Activated T-helper 2 cell treated with anti-CD3 and anti-CD28 coated beads, Interferon-gamma antibody, Interleukin-2, Interleukin-4, amounts not matched to agents 10 μg/mL and 5 μg/mL and 100 μg/mL, durations not matched to agents 14 hours and 24 hours and 36 hours (primary cell): ENCODE results near the gene WDR46. TPM values are rescaled to one million over a fixed set of nuclear protein-coding genes. Genes with fewer than 3 reads are reported as not detected.
"Not testable (repeated sequence)": the region's sequence is repeated elsewhere in the genome, so short reads cannot be mapped to it uniquely, and the experiment has no call there.

Experiments used
- DNase-seq: peaks from one replicate; pipeline ENCODE4 v3.0.0; 2021; ENCODE audit warnings: low spot score
- H3K27ac Mint-ChIP-seq: one replicate; pipeline ENCODE4 v1.8.0; 2021; ENCODE audit warnings: mixed read lengths
- H3K27me3 Mint-ChIP-seq: one replicate; pipeline ENCODE4 v1.8.0; 2021; ENCODE audit warnings: low read depth, mixed read lengths
- H3K36me3 Mint-ChIP-seq: one replicate; pipeline ENCODE4 v1.8.0; 2021; ENCODE audit warnings: low read depth, mixed read lengths
- H3K4me1 Mint-ChIP-seq: one replicate; pipeline ENCODE4 v1.8.0; 2021; ENCODE audit warnings: low read depth, mixed read lengths
- H3K4me3 Mint-ChIP-seq: one replicate; pipeline ENCODE4 v1.8.0; 2021; ENCODE audit warnings: low read depth, mild to moderate bottlenecking, moderate library complexity, mixed read lengths
- H3K9me3 Mint-ChIP-seq: one replicate; pipeline ENCODE4 v1.8.0; 2021; ENCODE audit warnings: mixed read lengths
- intact Hi-C: fragments of 100-400 bp; cut with micrococcal nuclease; formaldehyde crosslinking; loops from one replicate; pipeline ENCODE4 v1.15.1; 2023
- total RNA-seq: library from RNA; stranded (reverse); gene quantifications from 2 replicates; pipeline ENCODE4 v1.2.3, GENCODE V29; 2022

WDR46 gene
- total RNA-seq, 1 donor from 2014 or later, result 87.3 TPM

DNA sequence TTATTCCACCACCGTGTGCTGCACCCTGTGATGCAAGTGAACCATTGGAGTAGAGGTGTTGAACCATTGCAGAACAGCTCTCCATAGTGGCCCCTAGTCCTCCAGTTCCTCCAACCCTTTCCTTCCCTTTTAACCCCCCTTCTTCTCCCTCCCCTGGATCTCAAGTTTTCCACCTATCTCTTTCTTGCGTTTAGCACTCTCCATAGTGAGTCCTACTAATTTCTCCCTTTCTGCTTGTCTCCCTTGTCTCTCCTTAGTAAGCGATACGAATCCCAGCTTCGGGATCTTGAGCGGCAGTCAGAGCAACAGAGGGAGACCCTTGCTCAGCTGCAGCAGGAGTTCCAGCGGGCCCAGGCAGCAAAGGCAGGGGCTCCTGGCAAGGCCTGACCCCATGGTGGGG is 1.4 kb upstream of the WDR46 start:
- Mint-ChIP-seq H3K27me3 (no peaks in the 10 kb centered on the region), H3K27ac (peak overlapping the region; percentile 2), H3K4me1 (peaks cover 25% of the 10 kb centered on the region), H3K9me3 (no peaks in the 10 kb centered on the region), H3K4me3 (peak overlapping the region; percentile 98), H3K36me3 (peaks cover 53% of the 10 kb centered on the region)
- intact Hi-C loops, result no loop called here
- DNase-seq, result no peak

DNA sequence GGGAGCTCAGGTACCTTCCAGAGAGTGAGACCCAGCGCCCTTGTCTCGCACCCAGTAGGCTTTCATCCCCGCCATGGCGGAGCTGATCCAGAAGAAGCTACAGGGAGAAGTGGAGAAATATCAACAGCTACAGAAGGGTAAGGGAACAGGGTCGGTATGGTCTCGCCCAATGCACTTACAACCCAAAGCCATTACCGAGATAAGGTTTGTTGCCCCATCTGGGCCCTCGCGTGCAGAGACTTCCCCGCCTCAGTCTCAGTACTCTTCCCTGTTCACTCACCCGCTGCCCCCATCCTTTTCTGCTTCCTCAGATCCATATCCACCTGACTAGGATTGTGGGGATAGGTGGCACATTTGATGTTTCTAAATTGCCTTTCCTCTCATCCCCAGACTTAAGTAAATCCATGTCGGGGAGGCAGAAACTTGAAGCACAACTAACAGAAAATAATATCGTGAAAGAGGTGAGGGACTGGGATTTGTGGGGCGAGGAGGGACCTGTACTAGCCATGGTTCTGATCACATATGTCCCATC is 811 bp upstream of the WDR46 start:
- intact Hi-C loops, result loop anchor here (1.0 kb wide), 3 partner anchors 9 to 19 kb away; partner anchors contain the start of genes B3GALT4 and VPS52

DNA sequence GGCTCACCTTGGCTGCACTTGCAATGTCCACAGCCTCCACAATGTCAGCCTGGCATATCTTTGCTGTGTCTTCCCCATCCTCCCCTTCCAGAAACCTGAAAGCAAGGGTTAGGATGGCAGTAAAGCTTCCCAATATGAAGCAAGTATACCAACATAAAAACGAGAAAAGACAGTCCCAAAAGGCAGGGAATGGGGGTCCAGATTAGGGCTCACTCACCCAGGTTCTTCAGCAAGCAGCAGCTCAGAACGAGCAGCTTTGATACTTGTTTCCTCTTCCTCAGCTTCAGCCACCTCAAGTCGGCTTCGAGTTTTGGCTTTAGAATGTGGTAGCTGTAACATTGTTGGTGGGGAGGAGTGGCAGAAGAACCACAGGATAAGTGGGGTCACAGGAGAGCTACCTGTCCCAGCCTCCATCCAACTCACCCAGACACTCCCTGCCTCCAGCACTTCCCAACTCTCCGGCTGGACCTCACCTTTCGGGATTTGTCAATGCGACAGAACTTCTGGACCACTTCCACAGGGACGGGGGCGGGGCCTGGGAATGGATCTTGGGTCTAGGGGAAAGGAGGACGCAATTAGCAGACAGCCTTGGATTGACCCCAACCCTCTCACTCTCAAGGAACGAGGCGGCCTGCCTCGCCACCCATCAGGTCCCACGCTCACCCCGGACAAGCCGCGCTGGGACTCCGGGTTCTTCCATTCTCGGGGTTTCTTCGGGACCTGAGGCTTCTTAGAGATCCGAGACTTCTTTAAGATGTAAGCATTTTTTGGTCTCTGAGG is 708 bp downstream of the WDR46 start:
- intact Hi-C loops, result no loop called here
- peak overlapping the region; percentile 20 for H3K27ac Mint-ChIP-seq
- DNase-seq, result no peak
- peak overlapping the region; percentile 98 for H3K4me3 Mint-ChIP-seq
- peaks cover 25% of the 10 kb centered on the region for H3K4me1 Mint-ChIP-seq
- no peaks in the 10 kb centered on the region for H3K27me3 Mint-ChIP-seq
- H3K9me3 Mint-ChIP-seq, result no peaks in the 10 kb centered on the region
- peaks cover 53% of the 10 kb centered on the region for H3K36me3 Mint-ChIP-seq

More for the DNA sequence above, 811 bp upstream of the WDR46 start:
- peak overlapping the region; percentile 88 for H3K27ac Mint-ChIP-seq
- no peaks in the 10 kb centered on the region for H3K9me3 Mint-ChIP-seq
- H3K4me1 Mint-ChIP-seq, result peaks cover 25% of the 10 kb centered on the region
- DNase-seq, result no peak
- H3K4me3 Mint-ChIP-seq, result peak overlapping the region; percentile 98
- no peaks in the 10 kb centered on the region for H3K27me3 Mint-ChIP-seq
- H3K36me3 Mint-ChIP-seq, result peaks cover 52% of the 10 kb centered on the region

DNA sequence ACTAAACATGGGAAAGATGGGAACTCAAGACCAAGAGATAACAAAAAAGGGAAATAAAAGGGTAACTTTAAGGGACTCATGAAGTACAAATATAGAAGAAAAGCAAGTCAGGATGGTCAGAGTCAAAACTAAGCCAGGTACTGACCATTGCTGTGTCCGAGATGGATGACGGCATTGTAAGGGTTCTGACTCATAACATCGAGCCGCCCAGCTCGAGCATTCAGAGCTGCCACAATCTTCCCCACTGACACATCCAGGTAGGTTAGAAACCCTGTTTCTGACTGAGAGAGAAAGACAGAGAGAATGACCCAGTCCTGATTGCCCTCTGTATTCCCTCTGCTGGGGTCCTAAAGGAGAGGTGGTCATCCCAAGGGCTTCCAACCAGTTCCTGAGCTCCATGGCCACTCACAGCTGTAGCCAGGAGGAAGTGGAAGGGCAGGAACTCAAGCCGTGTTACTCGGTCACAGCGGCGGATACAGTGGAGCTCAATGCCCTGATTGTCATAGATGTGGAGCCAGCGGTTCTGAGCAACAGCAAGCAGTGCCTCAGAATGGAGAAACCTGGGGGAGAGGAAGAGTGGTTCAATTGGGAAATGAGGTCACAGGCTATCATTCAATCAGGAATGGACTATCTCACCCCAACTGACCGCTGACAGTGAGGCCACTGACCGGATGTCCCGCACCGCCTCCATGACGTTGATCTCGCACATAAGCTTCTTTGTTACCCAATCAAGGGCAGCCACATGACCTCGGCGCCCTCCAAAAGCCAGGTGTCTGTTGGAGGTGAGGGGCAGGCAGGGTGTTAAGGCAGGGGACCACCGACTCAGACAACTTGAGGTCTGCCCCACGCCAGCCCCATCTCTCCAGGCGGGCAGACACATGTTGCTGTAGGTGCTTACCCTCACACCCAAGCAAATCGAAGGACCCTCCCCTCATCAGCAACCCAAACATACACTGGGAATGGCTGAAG is 1.8 kb downstream of the WDR46 start:
- no peak overlapping the region for H3K27ac Mint-ChIP-seq

DNA sequence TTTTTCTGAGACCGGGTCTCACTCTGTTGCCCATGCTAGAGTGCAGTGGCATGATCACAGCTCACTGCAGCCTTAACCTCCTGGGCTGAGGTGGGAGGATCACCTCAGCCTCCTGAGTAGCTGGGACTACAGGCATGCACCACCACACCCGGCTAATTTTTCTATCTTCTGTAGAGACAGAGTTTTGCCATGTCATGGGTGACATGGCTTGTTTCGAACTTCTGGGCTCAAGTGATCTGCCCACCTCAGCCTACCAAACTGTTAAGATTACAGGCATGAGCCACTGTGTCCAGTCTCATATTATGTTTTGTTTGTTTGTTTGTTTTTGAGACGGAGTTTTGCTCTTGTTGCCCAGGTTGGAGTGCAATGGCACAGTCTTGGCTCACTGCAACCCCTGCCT is 3.8 kb downstream of the WDR46 start:
- H3K9me3 Mint-ChIP-seq, H3K4me3 Mint-ChIP-seq, DNase-seq, intact Hi-C loops, H3K27ac Mint-ChIP-seq, H3K27me3 Mint-ChIP-seq: not testable (repeated sequence)
- Mint-ChIP-seq H3K36me3 (peaks cover 52% of the 10 kb centered on the region), H3K4me1 (peaks cover 15% of the 10 kb centered on the region)

More for the DNA sequence above, 1.8 kb downstream of the WDR46 start:
- Mint-ChIP-seq H3K4me1 (peaks cover 25% of the 10 kb centered on the region), H3K36me3 (peaks cover 57% of the 10 kb centered on the region), H3K4me3 (peak overlapping the region; percentile 98), H3K9me3 (no peaks in the 10 kb centered on the region), H3K27me3 (no peaks in the 10 kb centered on the region)
- DNase-seq, result no peak
- intact Hi-C loops, result no loop called here

DNA sequence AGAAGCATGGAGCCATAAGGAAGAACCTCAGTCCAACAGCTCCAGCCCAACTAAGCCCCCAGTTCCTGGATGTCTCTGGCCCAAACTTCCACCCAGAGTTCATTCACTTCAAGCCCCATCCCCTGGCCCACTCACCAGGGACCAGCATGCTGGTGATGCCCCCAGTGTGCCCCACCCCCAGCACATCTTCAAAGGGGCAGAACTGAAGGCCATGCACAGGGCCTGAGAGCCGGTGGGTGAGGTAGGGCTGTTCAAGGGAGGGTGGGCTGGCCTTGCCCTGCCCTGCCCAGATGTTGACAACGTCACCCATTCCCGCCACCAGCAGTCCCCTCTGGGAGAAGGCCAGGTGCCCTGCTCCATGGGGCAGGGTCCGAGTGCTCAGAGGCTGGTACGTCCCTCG is 8.5 kb downstream of the WDR46 start:
- DNase-seq, result no peak
- intact Hi-C loops, result no loop called here
- Mint-ChIP-seq H3K36me3 (peaks cover 56% of the 10 kb centered on the region), H3K4me3 (no peak overlapping the region), H3K27ac (peak overlapping the region; percentile 33), H3K4me1 (peaks cover 19% of the 10 kb centered on the region), H3K27me3 (no peaks in the 10 kb centered on the region), H3K9me3 (no peaks in the 10 kb centered on the region)

DNA sequence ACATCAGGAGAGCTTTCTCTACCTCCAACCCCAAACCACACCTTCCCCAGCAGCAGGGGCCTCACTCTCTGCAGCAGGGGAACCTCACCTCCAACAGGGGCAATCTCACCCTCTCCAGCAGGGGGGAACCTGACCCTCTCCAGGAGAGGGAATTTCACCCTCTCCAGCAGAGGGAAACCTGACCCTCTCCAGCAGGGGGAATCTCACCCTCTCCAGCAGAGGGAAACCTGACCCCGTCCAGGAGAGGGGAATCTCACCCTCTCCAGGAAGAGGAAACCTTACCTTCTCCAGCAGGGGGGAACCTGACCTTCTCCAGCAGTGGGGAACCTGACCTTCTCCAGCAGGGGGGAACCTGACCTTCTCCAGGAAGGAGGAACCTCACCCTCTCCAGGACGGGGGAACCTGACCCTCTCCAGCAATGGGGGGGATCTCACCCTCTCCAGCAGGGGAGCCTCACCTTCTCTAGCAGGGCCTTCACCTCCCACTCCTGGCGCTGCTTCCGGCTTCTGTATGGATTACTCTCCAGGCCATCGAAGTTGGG is 9.0 kb downstream of the WDR46 start:
- Mint-ChIP-seq H3K36me3 (peaks cover 61% of the 10 kb centered on the region), H3K4me3 (no peak overlapping the region), H3K27ac (peak overlapping the region; percentile 33), H3K9me3 (no peaks in the 10 kb centered on the region), H3K4me1 (peaks cover 22% of the 10 kb centered on the region), H3K27me3 (no peaks in the 10 kb centered on the region)
- intact Hi-C loops, result loop anchor here (5.0 to 10.0 kb wide), 3 partner anchors 32 to 1112 kb away; partner anchors contain the start of genes NUDT3, SYNGAP1 and TAPBP
- DNase-seq, result no peak

DNA sequence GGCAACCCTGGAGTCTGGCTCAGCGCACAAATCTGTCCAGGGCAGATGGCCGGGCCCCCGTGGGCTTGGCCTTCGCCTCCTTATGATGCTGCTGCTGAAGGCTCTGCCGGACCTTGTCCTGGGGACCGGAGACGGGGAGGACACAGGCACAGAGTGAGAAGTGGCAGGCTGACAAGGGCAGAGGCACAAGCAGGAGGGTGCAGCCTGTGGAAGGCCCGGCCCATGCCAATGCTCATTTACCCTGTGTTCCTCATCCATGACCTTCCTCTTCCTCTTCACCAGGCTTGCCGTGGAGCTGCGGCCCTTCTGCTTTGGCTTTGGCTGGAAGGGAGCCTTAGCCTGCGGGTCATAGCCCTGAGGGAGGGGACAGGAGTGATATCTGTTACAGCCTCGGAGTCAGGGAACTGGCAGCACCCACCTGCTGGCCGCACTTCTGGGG is 9.8 kb downstream of the WDR46 start:
- intact Hi-C loops, result loop anchor here (5.0 to 10.0 kb wide), 3 partner anchors 33 to 1113 kb away; partner anchors contain the start of genes NUDT3, SYNGAP1 and TAPBP
- Mint-ChIP-seq H3K27me3 (no peaks in the 10 kb centered on the region), H3K9me3 (no peaks in the 10 kb centered on the region), H3K4me1 (peaks cover 29% of the 10 kb centered on the region), H3K27ac (no peak overlapping the region), H3K36me3 (peaks cover 66% of the 10 kb centered on the region), H3K4me3 (no peak overlapping the region)
- DNase-seq, result no peak

DNA sequence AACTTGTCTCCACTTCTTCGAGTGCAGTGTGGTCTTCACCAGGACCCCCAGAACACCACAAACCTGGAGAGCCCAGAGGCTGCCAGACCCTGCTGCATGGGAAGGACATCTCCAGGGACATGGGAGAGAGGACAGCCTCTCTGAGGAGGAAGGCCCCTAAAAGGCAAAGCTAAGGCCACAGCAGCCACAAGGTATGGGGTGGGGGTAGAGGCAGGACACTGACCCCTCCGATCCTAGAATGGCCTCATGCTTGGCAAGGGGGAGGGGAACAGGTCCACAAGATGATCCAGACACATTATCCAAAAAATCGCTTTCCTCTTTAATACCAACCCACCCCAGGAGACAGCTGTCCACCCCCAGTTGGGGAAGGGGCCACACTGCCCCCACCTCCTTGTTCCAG is 10.2 kb downstream of the WDR46 start:
- intact Hi-C loops, result loop anchor here (5.0 to 10.0 kb wide), 3 partner anchors 33 to 1113 kb away; partner anchors contain the start of genes NUDT3, SYNGAP1 and TAPBP
- Mint-ChIP-seq H3K4me3 (no peak overlapping the region), H3K4me1 (peaks cover 31% of the 10 kb centered on the region), H3K27me3 (no peaks in the 10 kb centered on the region), H3K9me3 (no peaks in the 10 kb centered on the region), H3K27ac (no peak overlapping the region), H3K36me3 (peaks cover 68% of the 10 kb centered on the region)
- DNase-seq, result no peak

DNA sequence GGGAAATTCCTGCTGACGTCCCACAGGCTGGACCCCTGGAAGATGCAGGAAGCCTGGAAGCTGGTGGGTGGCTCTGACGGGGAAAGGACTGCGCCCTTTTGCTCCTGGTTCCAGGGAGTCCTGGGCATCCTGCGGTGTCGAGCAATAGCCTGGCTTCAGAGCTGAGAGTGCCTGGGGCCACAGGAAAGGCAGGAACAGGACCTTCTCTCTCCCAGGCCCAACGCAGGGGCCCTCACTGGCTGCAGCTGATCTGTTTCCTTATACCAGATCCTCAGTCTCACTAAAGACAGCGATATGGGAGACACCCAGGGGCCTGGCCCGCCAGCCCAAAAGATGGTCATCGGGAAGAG is 10.7 kb downstream of the WDR46 start:
- Mint-ChIP-seq H3K4me1 (peaks cover 32% of the 10 kb centered on the region), H3K36me3 (peaks cover 73% of the 10 kb centered on the region), H3K9me3 (no peaks in the 10 kb centered on the region), H3K27me3 (no peaks in the 10 kb centered on the region), H3K27ac (no peak overlapping the region), H3K4me3 (no peak overlapping the region)
- DNase-seq, result no peak
- intact Hi-C loops, result loop anchor here (5.0 to 10.0 kb wide), 3 partner anchors 34 to 1114 kb away; partner anchors contain the start of genes NUDT3, SYNGAP1 and TAPBP

DNA sequence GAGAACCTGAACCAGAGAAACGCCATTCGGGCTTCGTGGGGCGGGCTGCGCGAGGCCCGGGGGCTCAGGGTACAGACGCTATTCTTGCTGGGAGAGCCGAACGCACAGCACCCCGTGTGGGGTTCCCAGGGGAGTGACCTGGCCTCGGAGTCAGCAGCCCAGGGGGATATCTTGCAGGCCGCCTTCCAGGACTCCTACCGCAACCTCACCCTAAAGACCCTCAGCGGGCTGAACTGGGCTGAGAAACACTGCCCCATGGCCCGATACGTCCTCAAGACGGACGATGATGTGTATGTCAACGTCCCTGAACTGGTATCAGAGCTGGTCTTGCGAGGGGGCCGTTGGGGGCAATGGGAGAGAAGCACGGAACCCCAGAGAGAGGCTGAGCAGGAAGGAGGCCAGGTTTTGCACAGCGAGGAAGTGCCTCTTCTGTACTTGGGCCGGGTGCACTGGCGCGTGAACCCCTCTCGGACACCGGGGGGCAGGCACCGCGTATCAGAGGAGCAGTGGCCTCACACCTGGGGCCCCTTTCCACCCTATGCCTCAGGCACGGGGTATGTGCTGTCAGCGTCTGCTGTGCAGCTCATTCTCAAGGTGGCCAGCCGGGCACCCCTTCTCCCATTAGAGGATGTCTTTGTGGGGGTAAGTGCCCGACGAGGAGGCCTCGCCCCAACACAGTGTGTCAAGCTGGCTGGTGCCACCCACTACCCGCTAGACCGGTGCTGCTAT is 11.2 kb downstream of the WDR46 start:
- no peaks in the 10 kb centered on the region for H3K27me3 Mint-ChIP-seq
- no peak for DNase-seq
- intact Hi-C loops, result loop anchor here (1.0 to 10.0 kb wide), 5 partner anchors 11 to 1114 kb away; partner anchors contain the start of genes NUDT3, PFDN6, RGL2 and SYNGAP1
- peaks cover 35% of the 10 kb centered on the region for H3K4me1 Mint-ChIP-seq
- H3K36me3 Mint-ChIP-seq, result peaks cover 73% of the 10 kb centered on the region
- peak overlapping the region; percentile 89 for H3K27ac Mint-ChIP-seq
- no peaks in the 10 kb centered on the region for H3K9me3 Mint-ChIP-seq
- peak overlapping the region; percentile 86 for H3K4me3 Mint-ChIP-seq
